WTC11 (cell line): ENCODE data around the gene CNGA4. TPM values are rescaled to one million over a fixed set of nuclear protein-coding genes. Genes with fewer than 3 reads are reported as not detected.

ENCODE experiments used
- ATAC-seq: fragments of 200-7000 bp; cut with Tn5 transposase; 2 replicates; pipeline ENCODE4 v1.10.0; 2021; ENCODE audit warnings: mild to moderate bottlenecking, moderate library complexity
- CTCF ChIA-PET: fragments of 300-600 bp; sonication (Branson Sonifier 250); formaldehyde crosslinking; loops from one replicate; lab custom pipeline; 2021; ENCODE audit warnings: antibody characterized with exemption; lab: Charles Lee
- POLR2A ChIA-PET: fragments of 350-600 bp; sonication (Branson Sonifier 250); formaldehyde crosslinking; loops from one replicate; lab custom pipeline; 2021; ENCODE audit warnings: antibody characterized with exemption; lab: Charles Lee
- DNase-seq: peaks from one replicate; pipeline ENCODE4 v3.0.0; 2021; ENCODE audit warnings: low spot score
- H3K27ac Mint-ChIP-seq: 2 replicates; pipeline ENCODE4 v1.8.0; 2021; ENCODE audit warnings: mixed read lengths
- H3K27me3 Mint-ChIP-seq: 2 replicates; pipeline ENCODE4 v1.8.0; 2021; ENCODE audit warnings: low read depth, mild to moderate bottlenecking, moderate library complexity, mixed read lengths
- H3K36me3 Mint-ChIP-seq: 2 replicates; pipeline ENCODE4 v1.8.0; 2021; ENCODE audit warnings: mixed read lengths
- H3K4me1 Mint-ChIP-seq: 2 replicates; pipeline ENCODE4 v1.8.0; 2022; ENCODE audit warnings: mixed read lengths
- H3K4me3 Mint-ChIP-seq: 2 replicates; pipeline ENCODE4 v1.8.0; 2021; ENCODE audit warnings: mild to moderate bottlenecking, moderate library complexity, mixed read lengths
- H3K9me3 Mint-ChIP-seq: 2 replicates; pipeline ENCODE4 v1.8.0; 2021; ENCODE audit warnings: mixed read lengths
- CBFB ChIP-seq: sonication (generic); formaldehyde crosslinking; IDR thresholded peaks from 2 replicates; pipeline ENCODE4 v1.8.1; 2022; ENCODE audit warnings: mild to moderate bottlenecking, low read depth, missing genetic modification reagents
- CREM ChIP-seq: sonication (generic); formaldehyde crosslinking; IDR thresholded peaks from 2 replicates; pipeline ENCODE4 v1.8.1; 2022; ENCODE audit warnings: mild to moderate bottlenecking, missing genetic modification reagents, moderate library complexity
- ETV6 ChIP-seq: sonication (generic); formaldehyde crosslinking; IDR thresholded peaks from 2 replicates; pipeline ENCODE4 v1.8.1; 2022; ENCODE audit warnings: mild to moderate bottlenecking, missing genetic modification reagents
- FOXK1 ChIP-seq: sonication (generic); formaldehyde crosslinking; IDR thresholded peaks from 2 replicates; pipeline ENCODE4 v1.8.0; 2022; ENCODE audit warnings: mild to moderate bottlenecking, moderate library complexity, missing genetic modification reagents
- FOXP1 ChIP-seq: sonication (generic); formaldehyde crosslinking; IDR thresholded peaks from 2 replicates; pipeline ENCODE4 v1.8.0; 2022; ENCODE audit warnings: missing genetic modification reagents, mild to moderate bottlenecking, moderate library complexity, borderline replicate concordance
- GABPB1 ChIP-seq: sonication (generic); formaldehyde crosslinking; IDR thresholded peaks from 2 replicates; pipeline ENCODE4 v1.8.1; 2023; ENCODE audit warnings: mild to moderate bottlenecking, missing genetic modification reagents
- GRHL2 ChIP-seq: fragments of 250-450 bp; sonication (Bioruptor Pico); IDR thresholded peaks from 2 replicates; pipeline ENCODE4 v1.8.0; 2022; ENCODE audit warnings: mild to moderate bottlenecking, moderate library complexity; ENCODE audit not compliant: insufficient replicate concordance, severe bottlenecking
- IRF2 ChIP-seq: sonication (generic); formaldehyde crosslinking; IDR thresholded peaks from 2 replicates; pipeline ENCODE4 v1.8.0; 2022; ENCODE audit warnings: low read depth, missing genetic modification reagents, borderline replicate concordance
- JUN ChIP-seq: sonication (generic); formaldehyde crosslinking; IDR thresholded peaks from 2 replicates; pipeline ENCODE4 v1.8.0; 2023; ENCODE audit warnings: mild to moderate bottlenecking, missing genetic modification reagents
- NR3C1 ChIP-seq: sonication (generic); formaldehyde crosslinking; conservative IDR thresholded peaks from 2 replicates; pipeline ENCODE4 v1.8.1; 2023; ENCODE audit warnings: low read depth, mild to moderate bottlenecking, missing genetic modification reagents
- SMAD4 ChIP-seq: sonication (generic); formaldehyde crosslinking; IDR thresholded peaks from 2 replicates; pipeline ENCODE4 v1.8.0; 2022; ENCODE audit warnings: mild to moderate bottlenecking, missing genetic modification reagents
- total RNA-seq: library from RNA; stranded (reverse); gene quantifications from 3 replicates; pipeline ENCODE4 v1.2.3, GENCODE V29; 2021
- TF ChIP-seq, protein P1 (sequence below): sonication (generic); formaldehyde crosslinking; conservative IDR thresholded peaks from 2 replicates; pipeline ENCODE4 v1.8.1; 2022; ENCODE audit warnings: mild to moderate bottlenecking, missing genetic modification reagents
- TF ChIP-seq, protein P2 (sequence below): fragments of 250-450 bp; sonication (Bioruptor Pico); IDR thresholded peaks from 2 replicates; pipeline ENCODE4 v1.8.0; 2021; ENCODE audit warnings: mild to moderate bottlenecking
- TF ChIP-seq, protein P3 (sequence below): sonication (generic); formaldehyde crosslinking; IDR thresholded peaks from 2 replicates; pipeline ENCODE4 v1.8.1; 2022; ENCODE audit warnings: mild to moderate bottlenecking, moderate library complexity, missing genetic modification reagents
- TF ChIP-seq, protein P4 (sequence below): sonication (generic); formaldehyde crosslinking; IDR thresholded peaks from 2 replicates; pipeline ENCODE4 v1.8.0; 2022; ENCODE audit warnings: mild to moderate bottlenecking, missing genetic modification reagents
- TF ChIP-seq, protein P5 (sequence below): sonication (generic); formaldehyde crosslinking; IDR thresholded peaks from 2 replicates; pipeline ENCODE4 v1.8.1; 2023; ENCODE audit warnings: mild to moderate bottlenecking, missing genetic modification reagents, moderate library complexity
- TF ChIP-seq, protein P6 (sequence below): sonication (generic); formaldehyde crosslinking; IDR thresholded peaks from 2 replicates; pipeline ENCODE4 v1.8.0; 2023; ENCODE audit warnings: mild to moderate bottlenecking, missing genetic modification reagents
- TF ChIP-seq, protein P7 (sequence below): sonication (generic); formaldehyde crosslinking; IDR thresholded peaks from 2 replicates; pipeline ENCODE4 v1.8.0; 2022; ENCODE audit warnings: mild to moderate bottlenecking, missing genetic modification reagents
- TF ChIP-seq, protein P8 (sequence below): sonication (generic); formaldehyde crosslinking; IDR thresholded peaks from 2 replicates; pipeline ENCODE4 v1.8.0; 2022; ENCODE audit warnings: missing genetic modification reagents
- TF ChIP-seq, protein P9 (sequence below): fragments of 250-450 bp; sonication (Bioruptor Pico); IDR thresholded peaks from 2 replicates; pipeline ENCODE4 v1.9.0; 2021; ENCODE audit warnings: mild to moderate bottlenecking

The CNGA4 gene
- total RNA-seq, 1 experiment from 2014 or later, result 0.35 TPM

DNA sequence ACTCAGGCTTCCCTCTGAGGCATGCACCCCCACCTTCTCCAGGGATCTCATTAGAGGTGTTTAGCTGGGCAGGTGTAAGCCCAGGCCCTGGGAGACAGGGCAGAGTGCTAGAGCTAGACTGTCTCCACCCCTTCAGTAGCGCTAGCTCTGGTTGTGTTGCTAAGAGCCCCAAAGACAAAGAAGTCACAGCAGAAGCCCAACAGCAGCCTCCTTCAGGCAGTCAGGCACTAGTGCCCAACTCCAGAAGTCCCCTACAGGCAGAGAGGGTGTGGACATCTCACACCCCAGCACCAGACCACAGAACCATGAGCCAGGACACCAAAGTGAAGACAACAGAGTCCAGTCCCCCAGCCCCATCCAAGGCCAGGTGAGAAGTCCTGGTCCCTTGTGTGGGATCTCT lies at the start of gene CNGA4 (continued):
- TF ChIP-seq, protein P1, sequence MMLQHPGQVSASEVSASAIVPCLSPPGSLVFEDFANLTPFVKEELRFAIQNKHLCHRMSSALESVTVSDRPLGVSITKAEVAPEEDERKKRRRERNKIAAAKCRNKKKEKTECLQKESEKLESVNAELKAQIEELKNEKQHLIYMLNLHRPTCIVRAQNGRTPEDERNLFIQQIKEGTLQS, result no peak
- TF ChIP-seq, protein P2, sequence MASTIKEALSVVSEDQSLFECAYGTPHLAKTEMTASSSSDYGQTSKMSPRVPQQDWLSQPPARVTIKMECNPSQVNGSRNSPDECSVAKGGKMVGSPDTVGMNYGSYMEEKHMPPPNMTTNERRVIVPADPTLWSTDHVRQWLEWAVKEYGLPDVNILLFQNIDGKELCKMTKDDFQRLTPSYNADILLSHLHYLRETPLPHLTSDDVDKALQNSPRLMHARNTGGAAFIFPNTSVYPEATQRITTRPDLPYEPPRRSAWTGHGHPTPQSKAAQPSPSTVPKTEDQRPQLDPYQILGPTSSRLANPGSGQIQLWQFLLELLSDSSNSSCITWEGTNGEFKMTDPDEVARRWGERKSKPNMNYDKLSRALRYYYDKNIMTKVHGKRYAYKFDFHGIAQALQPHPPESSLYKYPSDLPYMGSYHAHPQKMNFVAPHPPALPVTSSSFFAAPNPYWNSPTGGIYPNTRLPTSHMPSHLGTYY (CRISPR knock-in tag), result no peak
- TF ChIP-seq JUN (CRISPR knock-in tag), result no peak
- TF ChIP-seq, protein P3, sequence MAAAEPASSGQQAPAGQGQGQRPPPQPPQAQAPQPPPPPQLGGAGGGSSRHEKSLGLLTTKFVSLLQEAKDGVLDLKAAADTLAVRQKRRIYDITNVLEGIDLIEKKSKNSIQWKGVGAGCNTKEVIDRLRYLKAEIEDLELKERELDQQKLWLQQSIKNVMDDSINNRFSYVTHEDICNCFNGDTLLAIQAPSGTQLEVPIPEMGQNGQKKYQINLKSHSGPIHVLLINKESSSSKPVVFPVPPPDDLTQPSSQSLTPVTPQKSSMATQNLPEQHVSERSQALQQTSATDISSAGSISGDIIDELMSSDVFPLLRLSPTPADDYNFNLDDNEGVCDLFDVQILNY (CRISPR knock-in tag), result no peak
- TF ChIP-seq, protein P4, sequence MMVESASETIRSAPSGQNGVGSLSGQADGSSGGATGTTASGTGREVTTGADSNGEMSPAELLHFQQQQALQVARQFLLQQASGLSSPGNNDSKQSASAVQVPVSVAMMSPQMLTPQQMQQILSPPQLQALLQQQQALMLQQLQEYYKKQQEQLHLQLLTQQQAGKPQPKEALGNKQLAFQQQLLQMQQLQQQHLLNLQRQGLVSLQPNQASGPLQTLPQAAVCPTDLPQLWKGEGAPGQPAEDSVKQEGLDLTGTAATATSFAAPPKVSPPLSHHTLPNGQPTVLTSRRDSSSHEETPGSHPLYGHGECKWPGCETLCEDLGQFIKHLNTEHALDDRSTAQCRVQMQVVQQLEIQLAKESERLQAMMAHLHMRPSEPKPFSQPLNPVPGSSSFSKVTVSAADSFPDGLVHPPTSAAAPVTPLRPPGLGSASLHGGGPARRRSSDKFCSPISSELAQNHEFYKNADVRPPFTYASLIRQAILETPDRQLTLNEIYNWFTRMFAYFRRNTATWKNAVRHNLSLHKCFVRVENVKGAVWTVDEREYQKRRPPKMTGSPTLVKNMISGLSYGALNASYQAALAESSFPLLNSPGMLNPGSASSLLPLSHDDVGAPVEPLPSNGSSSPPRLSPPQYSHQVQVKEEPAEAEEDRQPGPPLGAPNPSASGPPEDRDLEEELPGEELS (CRISPR knock-in tag), result no peak

DNA sequence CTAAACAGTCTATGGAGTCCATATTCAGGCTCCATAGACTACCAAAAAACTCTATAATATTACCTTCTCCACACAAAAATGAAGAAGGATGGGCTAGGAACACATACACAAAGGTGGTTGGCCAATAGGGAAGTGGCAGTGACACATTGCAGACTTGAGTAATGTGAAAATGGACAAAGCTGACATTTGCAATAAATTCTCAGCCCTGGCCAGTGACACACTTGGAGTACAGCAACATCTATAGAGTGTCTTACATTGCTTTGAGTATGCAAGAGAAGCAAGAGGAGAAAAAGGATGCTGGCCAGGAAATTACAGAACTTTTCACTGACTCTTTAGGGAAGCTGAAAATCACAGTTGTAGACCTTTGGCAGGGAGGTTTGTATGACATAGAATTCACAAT lies 47.1 kb upstream of the CNGA4 start:
- H3K27ac Mint-ChIP-seq, result no peak overlapping the region
- ATAC-seq (no peak), DNase-seq (no peak)
- H3K27me3 Mint-ChIP-seq, result no peaks in the 10 kb centered on the region
- ChIA-PET CTCF (no interaction called here), POLR2A (no interaction called here)
- H3K9me3 Mint-ChIP-seq, result peaks cover 3% of the 10 kb centered on the region
- H3K4me3 Mint-ChIP-seq, result no peak overlapping the region
- TF ChIP-seq GABPB1, result no peak
- H3K36me3 Mint-ChIP-seq, result no peaks in the 10 kb centered on the region
- H3K4me1 Mint-ChIP-seq, result no peaks in the 10 kb centered on the region

DNA sequence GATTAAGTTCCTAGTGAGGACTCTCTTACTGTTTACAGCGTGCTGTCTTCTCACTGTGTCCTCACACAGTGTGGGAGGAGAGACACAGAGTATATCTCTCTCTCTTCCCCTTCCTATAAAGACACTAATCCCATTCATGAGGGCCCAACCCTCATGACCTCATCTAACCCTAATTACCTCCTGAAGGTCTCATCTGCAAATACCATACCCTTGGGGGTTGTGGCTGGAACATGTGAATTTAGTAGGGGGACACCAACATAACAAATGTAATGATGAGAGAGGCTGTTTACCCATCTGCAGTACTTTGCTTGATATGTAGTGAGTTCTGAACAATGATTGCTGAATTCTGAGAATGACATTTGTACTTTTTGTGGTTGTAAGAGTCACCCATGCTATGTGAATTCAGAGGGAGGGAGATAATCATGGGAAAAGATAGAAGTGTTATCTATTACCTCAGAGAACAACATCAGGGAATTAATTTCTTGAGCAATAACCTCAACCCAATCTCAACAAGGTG lies 44.8 kb upstream of the CNGA4 start:
- Mint-ChIP-seq H3K27ac (no peak overlapping the region), H3K4me1 (no peaks in the 10 kb centered on the region), H3K36me3 (no peaks in the 10 kb centered on the region), H3K9me3 (peaks cover 3% of the 10 kb centered on the region), H3K4me3 (no peak overlapping the region), H3K27me3 (no peaks in the 10 kb centered on the region)
- ChIA-PET CTCF (no interaction called here), POLR2A (no interaction called here)
- DNase-seq, result no peak
- no peak for ATAC-seq
- TF ChIP-seq, protein P5, sequence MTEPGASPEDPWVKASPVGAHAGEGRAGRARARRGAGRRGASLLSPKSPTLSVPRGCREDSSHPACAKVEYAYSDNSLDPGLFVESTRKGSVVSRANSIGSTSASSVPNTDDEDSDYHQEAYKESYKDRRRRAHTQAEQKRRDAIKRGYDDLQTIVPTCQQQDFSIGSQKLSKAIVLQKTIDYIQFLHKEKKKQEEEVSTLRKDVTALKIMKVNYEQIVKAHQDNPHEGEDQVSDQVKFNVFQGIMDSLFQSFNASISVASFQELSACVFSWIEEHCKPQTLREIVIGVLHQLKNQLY (CRISPR knock-in tag), result no peak
- TF ChIP-seq ETV6 (CRISPR knock-in tag) (no peak), NR3C1 (CRISPR knock-in tag) (no peak), FOXK1 (CRISPR knock-in tag) (no peak), GRHL2 (CRISPR knock-in tag) (no peak), IRF2 (CRISPR knock-in tag) (no peak), GABPB1 (no peak), CBFB (CRISPR knock-in tag) (no peak), FOXP1 (CRISPR knock-in tag) (no peak), CREM (CRISPR knock-in tag) (no peak), SMAD4 (no peak)
- TF ChIP-seq, protein P6, sequence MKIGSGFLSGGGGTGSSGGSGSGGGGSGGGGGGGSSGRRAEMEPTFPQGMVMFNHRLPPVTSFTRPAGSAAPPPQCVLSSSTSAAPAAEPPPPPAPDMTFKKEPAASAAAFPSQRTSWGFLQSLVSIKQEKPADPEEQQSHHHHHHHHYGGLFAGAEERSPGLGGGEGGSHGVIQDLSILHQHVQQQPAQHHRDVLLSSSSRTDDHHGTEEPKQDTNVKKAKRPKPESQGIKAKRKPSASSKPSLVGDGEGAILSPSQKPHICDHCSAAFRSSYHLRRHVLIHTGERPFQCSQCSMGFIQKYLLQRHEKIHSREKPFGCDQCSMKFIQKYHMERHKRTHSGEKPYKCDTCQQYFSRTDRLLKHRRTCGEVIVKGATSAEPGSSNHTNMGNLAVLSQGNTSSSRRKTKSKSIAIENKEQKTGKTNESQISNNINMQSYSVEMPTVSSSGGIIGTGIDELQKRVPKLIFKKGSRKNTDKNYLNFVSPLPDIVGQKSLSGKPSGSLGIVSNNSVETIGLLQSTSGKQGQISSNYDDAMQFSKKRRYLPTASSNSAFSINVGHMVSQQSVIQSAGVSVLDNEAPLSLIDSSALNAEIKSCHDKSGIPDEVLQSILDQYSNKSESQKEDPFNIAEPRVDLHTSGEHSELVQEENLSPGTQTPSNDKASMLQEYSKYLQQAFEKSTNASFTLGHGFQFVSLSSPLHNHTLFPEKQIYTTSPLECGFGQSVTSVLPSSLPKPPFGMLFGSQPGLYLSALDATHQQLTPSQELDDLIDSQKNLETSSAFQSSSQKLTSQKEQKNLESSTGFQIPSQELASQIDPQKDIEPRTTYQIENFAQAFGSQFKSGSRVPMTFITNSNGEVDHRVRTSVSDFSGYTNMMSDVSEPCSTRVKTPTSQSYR (CRISPR knock-in tag), result no peak
- TF ChIP-seq, protein P7, sequence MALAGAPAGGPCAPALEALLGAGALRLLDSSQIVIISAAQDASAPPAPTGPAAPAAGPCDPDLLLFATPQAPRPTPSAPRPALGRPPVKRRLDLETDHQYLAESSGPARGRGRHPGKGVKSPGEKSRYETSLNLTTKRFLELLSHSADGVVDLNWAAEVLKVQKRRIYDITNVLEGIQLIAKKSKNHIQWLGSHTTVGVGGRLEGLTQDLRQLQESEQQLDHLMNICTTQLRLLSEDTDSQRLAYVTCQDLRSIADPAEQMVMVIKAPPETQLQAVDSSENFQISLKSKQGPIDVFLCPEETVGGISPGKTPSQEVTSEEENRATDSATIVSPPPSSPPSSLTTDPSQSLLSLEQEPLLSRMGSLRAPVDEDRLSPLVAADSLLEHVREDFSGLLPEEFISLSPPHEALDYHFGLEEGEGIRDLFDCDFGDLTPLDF (CRISPR knock-in tag), result no peak
- TF ChIP-seq, protein P8, sequence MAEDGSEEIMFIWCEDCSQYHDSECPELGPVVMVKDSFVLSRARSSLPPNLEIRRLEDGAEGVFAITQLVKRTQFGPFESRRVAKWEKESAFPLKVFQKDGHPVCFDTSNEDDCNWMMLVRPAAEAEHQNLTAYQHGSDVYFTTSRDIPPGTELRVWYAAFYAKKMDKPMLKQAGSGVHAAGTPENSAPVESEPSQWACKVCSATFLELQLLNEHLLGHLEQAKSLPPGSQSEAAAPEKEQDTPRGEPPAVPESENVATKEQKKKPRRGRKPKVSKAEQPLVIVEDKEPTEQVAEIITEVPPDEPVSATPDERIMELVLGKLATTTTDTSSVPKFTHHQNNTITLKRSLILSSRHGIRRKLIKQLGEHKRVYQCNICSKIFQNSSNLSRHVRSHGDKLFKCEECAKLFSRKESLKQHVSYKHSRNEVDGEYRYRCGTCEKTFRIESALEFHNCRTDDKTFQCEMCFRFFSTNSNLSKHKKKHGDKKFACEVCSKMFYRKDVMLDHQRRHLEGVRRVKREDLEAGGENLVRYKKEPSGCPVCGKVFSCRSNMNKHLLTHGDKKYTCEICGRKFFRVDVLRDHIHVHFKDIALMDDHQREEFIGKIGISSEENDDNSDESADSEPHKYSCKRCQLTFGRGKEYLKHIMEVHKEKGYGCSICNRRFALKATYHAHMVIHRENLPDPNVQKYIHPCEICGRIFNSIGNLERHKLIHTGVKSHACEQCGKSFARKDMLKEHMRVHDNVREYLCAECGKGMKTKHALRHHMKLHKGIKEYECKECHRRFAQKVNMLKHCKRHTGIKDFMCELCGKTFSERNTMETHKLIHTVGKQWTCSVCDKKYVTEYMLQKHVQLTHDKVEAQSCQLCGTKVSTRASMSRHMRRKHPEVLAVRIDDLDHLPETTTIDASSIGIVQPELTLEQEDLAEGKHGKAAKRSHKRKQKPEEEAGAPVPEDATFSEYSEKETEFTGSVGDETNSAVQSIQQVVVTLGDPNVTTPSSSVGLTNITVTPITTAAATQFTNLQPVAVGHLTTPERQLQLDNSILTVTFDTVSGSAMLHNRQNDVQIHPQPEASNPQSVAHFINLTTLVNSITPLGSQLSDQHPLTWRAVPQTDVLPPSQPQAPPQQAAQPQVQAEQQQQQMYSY (CRISPR knock-in tag), result no peak
- TF ChIP-seq, protein P9, sequence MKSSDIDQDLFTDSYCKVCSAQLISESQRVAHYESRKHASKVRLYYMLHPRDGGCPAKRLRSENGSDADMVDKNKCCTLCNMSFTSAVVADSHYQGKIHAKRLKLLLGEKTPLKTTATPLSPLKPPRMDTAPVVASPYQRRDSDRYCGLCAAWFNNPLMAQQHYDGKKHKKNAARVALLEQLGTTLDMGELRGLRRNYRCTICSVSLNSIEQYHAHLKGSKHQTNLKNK, result no peak
